ENCODE measurements around the gene WFDC6. TPM values are rescaled to one million over a fixed set of nuclear protein-coding genes. Genes with fewer than 3 reads are reported as not detected.

Gene WFDC6
- total and polyA plus RNA-seq, 2 of the 8 experiments (the other 6 are each of a cell fraction or from before 2014, with no cell fraction given): not detected

DNA sequence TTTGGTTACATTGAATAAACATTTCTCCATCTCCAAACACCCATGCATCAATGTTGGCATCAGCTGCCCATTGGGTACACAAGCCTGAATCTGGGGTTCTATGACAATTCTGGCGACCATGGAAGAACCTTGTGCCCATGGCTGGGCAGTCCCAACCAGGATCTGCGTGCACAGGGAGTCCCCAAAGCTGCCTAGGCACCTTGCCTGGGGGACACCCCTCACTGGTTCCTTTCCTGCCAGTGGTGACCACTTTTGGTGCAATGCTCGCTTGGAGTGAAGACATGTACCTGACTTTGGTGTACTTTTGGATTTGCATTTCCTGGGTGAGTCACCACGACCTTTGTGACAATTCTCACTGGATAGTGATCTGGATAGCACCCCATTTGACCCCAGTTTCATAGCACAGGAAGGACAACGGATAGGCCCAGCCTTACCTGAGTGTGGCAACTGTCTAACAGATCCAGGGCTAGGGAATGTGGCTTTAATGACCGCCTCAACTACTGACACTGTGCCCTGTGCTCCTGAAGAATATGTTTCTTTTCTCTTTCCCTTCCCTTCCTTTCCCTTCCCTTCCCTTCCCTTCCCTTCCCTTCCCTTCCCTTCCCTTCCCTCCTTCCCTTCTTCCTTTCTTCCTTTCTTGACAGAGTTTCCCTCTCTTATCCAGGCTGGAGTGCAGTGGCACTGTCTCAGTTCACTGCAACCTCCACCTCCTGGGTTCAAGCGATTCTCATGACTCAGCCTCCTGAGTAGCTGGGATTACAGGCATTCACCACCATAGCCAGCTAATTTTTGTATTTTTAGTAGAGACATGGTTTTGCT lies 31.0 kb downstream of the WFDC6 start (continued):
- no peak for TF ChIP-seq SIN3A (conservative IDR thresholded peaks at IDR 0.05 in 1 of 2, IDR thresholded peaks at IDR 0.05 in 1 of 2; ENCODE audit: low read depth in 1 of 2, low read length in 2 of 2)
- TF ChIP-seq RFX5 (IDR thresholded peaks at IDR 0.05; ENCODE audit: borderline replicate concordance, low read depth, low read length): no peak
- no peak for TF ChIP-seq TBP (IDR thresholded peaks at IDR 0.05; ENCODE audit: low read depth, low read length)
- TF ChIP-seq SIRT6 (IDR thresholded peaks at IDR 0.05; ENCODE audit: low read length): no peak
